GM23338 (cell line): ENCODE data around the gene INPP4B. TPM values are rescaled to one million over a fixed set of nuclear protein-coding genes. Genes with fewer than 3 reads are reported as not detected.

ENCODE experiments used
- ATAC-seq: fragments of 200-7000 bp; cut with Tn5 transposase; 3 replicates; pipeline ENCODE4 v1.9.1; 2020
- DNase-seq: peaks from one replicate; pipeline ENCODE4 v3.0.0-alpha.2; 2015; ENCODE audit warnings: low spot score
- H2AFZ ChIP-seq: fragments of 200-600 bp; sonication (generic); 2 replicates; pipeline ENCODE4 v1.8.0; 2016; ENCODE audit warnings: antibody characterized with exemption, mild to moderate bottlenecking, moderate library complexity
- H3F3A ChIP-seq: fragments of 200-600 bp; sonication (generic); replicated peaks from 2 replicates; pipeline ENCODE4 v1.8.0; 2017; ENCODE audit warnings: antibody characterized with exemption, mixed run types, low read depth
- H3K27ac ChIP-seq: fragments of 200-600 bp; sonication (generic); 2 replicates; pipeline ENCODE4 v1.6.1; 2016; ENCODE audit warnings: low read depth
- H3K27me3 ChIP-seq: fragments of 200-600 bp; sonication (generic); 2 replicates; pipeline ENCODE4 v1.8.0; 2016; ENCODE audit warnings: mild to moderate bottlenecking, mixed run types, moderate library complexity; ENCODE audit not compliant: insufficient read depth
- H3K36me3 ChIP-seq: fragments of 200-600 bp; sonication (generic); 2 replicates; pipeline ENCODE4 v1.8.0; 2016; ENCODE audit warnings: mild to moderate bottlenecking; ENCODE audit not compliant: insufficient read depth
- H3K4me1 ChIP-seq: fragments of 200-600 bp; sonication (generic); 2 replicates; pipeline ENCODE4 v1.8.0; 2016; ENCODE audit warnings: mild to moderate bottlenecking, moderate library complexity; ENCODE audit not compliant: insufficient read depth
- H3K4me2 ChIP-seq: fragments of 200-600 bp; sonication (generic); 2 replicates; pipeline ENCODE4 v1.7.1; 2017; ENCODE audit warnings: mixed run types
- H3K4me3 ChIP-seq: fragments of 200-600 bp; sonication (generic); 2 replicates; pipeline ENCODE4 v1.6.1; 2016; ENCODE audit warnings: mixed run types
- H3K79me2 ChIP-seq: fragments of 200-600 bp; sonication (generic); replicated peaks from 2 replicates; pipeline ENCODE4 v1.8.0; 2017; ENCODE audit warnings: mild to moderate bottlenecking; ENCODE audit not compliant: insufficient read depth
- H3K9me2 ChIP-seq: fragments of 200-600 bp; sonication (generic); 2 replicates; pipeline ENCODE4 v1.8.0; 2017; ENCODE audit not compliant: insufficient read depth
- H4K20me1 ChIP-seq: fragments of 200-600 bp; sonication (generic); replicated peaks from 2 replicates; pipeline ENCODE4 v1.8.0; 2017; ENCODE audit warnings: mild to moderate bottlenecking; ENCODE audit not compliant: insufficient read depth
- H3K27ac Mint-ChIP-seq: 2 replicates; pipeline ENCODE4 v1.8.0; 2020; ENCODE audit warnings: inconsistent platforms, mild to moderate bottlenecking, moderate library complexity, mixed read lengths
- H3K27me3 Mint-ChIP-seq: 3 replicates; pipeline ENCODE4 v1.8.0; 2022; ENCODE audit warnings: low read depth, mild to moderate bottlenecking, moderate library complexity, mixed read lengths, inconsistent platforms; ENCODE audit not compliant: insufficient read depth, poor library complexity
- H3K36me3 Mint-ChIP-seq: 3 replicates; pipeline ENCODE4 v1.8.0; 2021; ENCODE audit warnings: low read depth, mild to moderate bottlenecking, inconsistent platforms, moderate library complexity, mixed read lengths
- H3K4me1 Mint-ChIP-seq: 3 replicates; pipeline ENCODE4 v1.8.0; 2020; ENCODE audit warnings: mild to moderate bottlenecking, inconsistent platforms, mixed read lengths
- H3K4me3 Mint-ChIP-seq: 3 replicates; pipeline ENCODE4 v1.8.0; 2021; ENCODE audit warnings: moderate library complexity, mild to moderate bottlenecking, inconsistent platforms, mixed read lengths
- H3K9me3 Mint-ChIP-seq: 3 replicates; pipeline ENCODE4 v1.8.0; 2020; ENCODE audit warnings: moderate library complexity, mild to moderate bottlenecking, inconsistent platforms, mixed read lengths
- CREB1 ChIP-seq: fragments of 250-450 bp; sonication (Bioruptor Pico); IDR thresholded peaks from 2 replicates; pipeline ENCODE4 v1.5.0; 2020; ENCODE audit warnings: low read depth, mild to moderate bottlenecking, moderate library complexity
- CTCF ChIP-seq, 2 experiments: fragments of 200-600 bp in 1 of 2; sonication (generic) in 1 of 2; conservative IDR thresholded peaks; 2 replicates each; pipeline versions ENCODE4 v1.5.1 to v1.6.1; 2016 to 2017; ENCODE audit warnings: antibody characterized with exemption in 2 of 2, low read depth in 2 of 2, mild to moderate bottlenecking in 2 of 2, moderate library complexity in 1 of 2
- ETS1 ChIP-seq: IDR thresholded peaks from 2 replicates; pipeline ENCODE4 v1.6.1; 2016; ENCODE audit warnings: antibody characterized with exemption
- EZH2 ChIP-seq: fragments of 200-600 bp; sonication (generic); IDR thresholded peaks from one replicate; pipeline ENCODE4 v1.8.0; 2017; ENCODE audit warnings: antibody characterized with exemption, mild to moderate bottlenecking, low read depth; ENCODE audit not compliant: unreplicated experiment
- EZH2phosphoT487 ChIP-seq: fragments of 200-600 bp; sonication (generic); IDR thresholded peaks from one replicate; pipeline ENCODE4 v1.8.1; 2018; ENCODE audit warnings: antibody characterized with exemption; ENCODE audit not compliant: unreplicated experiment
- NANOG ChIP-seq: IDR thresholded peaks from 2 replicates; pipeline ENCODE4 v1.6.1; 2016; ENCODE audit warnings: antibody characterized with exemption, borderline replicate concordance
- POLR2AphosphoS5 ChIP-seq: IDR thresholded peaks from 2 replicates; pipeline ENCODE4 v1.6.1; 2016; ENCODE audit warnings: antibody characterized with exemption, low read depth
- REST ChIP-seq: IDR thresholded peaks from one replicate; pipeline ENCODE4 v1.6.1; 2018; ENCODE audit warnings: antibody characterized with exemption; ENCODE audit not compliant: unreplicated experiment
- STAT1 ChIP-seq: IDR thresholded peaks from one replicate; pipeline ENCODE4 v1.6.1; 2016; ENCODE audit warnings: antibody characterized with exemption; ENCODE audit not compliant: unreplicated experiment
- ZNF114 ChIP-seq: fragments of 250-450 bp; sonication (Bioruptor Pico); IDR thresholded peaks from 2 replicates; pipeline ENCODE4 v1.5.0; 2020; ENCODE audit warnings: mild to moderate bottlenecking, moderate library complexity
- ZNF331 ChIP-seq: fragments of 250-450 bp; sonication (Bioruptor Pico); IDR thresholded peaks from 2 replicates; pipeline ENCODE4 v1.5.0; 2020; ENCODE audit warnings: low read depth, mild to moderate bottlenecking, moderate library complexity
- polyA plus RNA-seq: library from polyadenylated mRNA; unstranded; fragments of >200 nt; fragmentation: Nextera tagmentation; extraction: Ambion mirVana; gene quantifications from 2 replicates; pipeline ENCODE4 v1.2.1, GENCODE V29; 2016
- total RNA-seq: library from RNA; depleted of rRNA; stranded (reverse); fragments of >200 nt; shearing (Covaris generic); gene quantifications from 2 replicates; pipeline ENCODE4 v1.2.3, GENCODE V29; 2014

INPP4B gene
- total and polyA plus RNA-seq, 2 experiments from 2014 or later = 0.11 to 0.14 TPM

GRCh38 chr4:142226014-142226413 lies 620.1 kb downstream of the INPP4B start:
- no peak overlapping the region for H3K27ac Mint-ChIP-seq
- no peaks in the 10 kb centered on the region for H3K36me3 Mint-ChIP-seq
- Histone ChIP-seq H3F3A (no peaks in the 10 kb centered on the region), H3K27me3 (no peaks in the 10 kb centered on the region), H3K4me1 (no peaks in the 10 kb centered on the region), H3K79me2 (no peaks in the 10 kb centered on the region), H3K9me2 (no peaks in the 10 kb centered on the region), H3K4me2 (no peak overlapping the region), H3K27ac (no peak overlapping the region), H3K4me3 (no peak overlapping the region), H4K20me1 (no peaks in the 10 kb centered on the region), H2AFZ (no peak overlapping the region), H3K36me3 (no peaks in the 10 kb centered on the region)
- no peak for ATAC-seq
- H3K4me3 Mint-ChIP-seq = no peak overlapping the region
- no peak for DNase-seq
- peaks cover 7% of the 10 kb centered on the region; the same call in 2 of the 3 replicates for H3K4me1 Mint-ChIP-seq
- no peaks in the 10 kb centered on the region for H3K9me3 Mint-ChIP-seq
- no peaks in the 10 kb centered on the region for H3K27me3 Mint-ChIP-seq
- TF ChIP-seq ETS1 = no peak
- no peak for TF ChIP-seq EZH2
- TF ChIP-seq ZNF331 (CRISPR knock-in tag) = no peak
- TF ChIP-seq NANOG = no peak
- no peak for TF ChIP-seq STAT1
- TF ChIP-seq CTCF (conservative IDR thresholded peaks at IDR 0.05; ENCODE audit: low read depth in 2 of 2) = no peak
- no peak for TF ChIP-seq EZH2phosphoT487

- Histone ChIP-seq H3K27ac (no peak overlapping the region), H3F3A (no peaks in the 10 kb centered on the region), H3K4me2 (no peak overlapping the region), H3K27me3 (no peaks in the 10 kb centered on the region), H3K4me1 (no peaks in the 10 kb centered on the region), H3K79me2 (no peaks in the 10 kb centered on the region), H3K9me2 (no peaks in the 10 kb centered on the region; the same call in 1 of the 2 replicates), H4K20me1 (no peaks in the 10 kb centered on the region), H3K4me3 (no peak overlapping the region), H2AFZ (no peak overlapping the region), H3K36me3 (no peaks in the 10 kb centered on the region)
- Mint-ChIP-seq H3K4me3 (no peak overlapping the region), H3K9me3 (no peaks in the 10 kb centered on the region), H3K36me3 (no peaks in the 10 kb centered on the region), H3K27ac (no peak overlapping the region), H3K4me1 (peaks cover 7% of the 10 kb centered on the region; the same call in 2 of the 3 replicates), H3K27me3 (no peaks in the 10 kb centered on the region)
- DNase-seq = no peak
- no peak for ATAC-seq
- TF ChIP-seq NANOG (no peak), CTCF (conservative IDR thresholded peaks at IDR 0.05; ENCODE audit: low read depth in 2 of 2) (no peak), POLR2AphosphoS5 (no peak), CREB1 (CRISPR knock-in tag) (no peak), ZNF114 (CRISPR knock-in tag) (no peak), EZH2 (no peak), REST (no peak), ZNF331 (CRISPR knock-in tag) (no peak), STAT1 (no peak)
Observed at GRCh38 chr4:142222127-142222526, 624.0 kb downstream of the INPP4B start.
